CD4-positive, alpha-beta T cell treated with Interleukin-1 beta for 1 hour (primary cell): ENCODE results near the gene PLA2G2D.

Experiments
- DNase-seq, 2 donors: peaks; one replicate each; pipeline ENCODE4 v3.0.0-alpha.2; 2020 to 2022

PLA2G2D gene

DNA sequence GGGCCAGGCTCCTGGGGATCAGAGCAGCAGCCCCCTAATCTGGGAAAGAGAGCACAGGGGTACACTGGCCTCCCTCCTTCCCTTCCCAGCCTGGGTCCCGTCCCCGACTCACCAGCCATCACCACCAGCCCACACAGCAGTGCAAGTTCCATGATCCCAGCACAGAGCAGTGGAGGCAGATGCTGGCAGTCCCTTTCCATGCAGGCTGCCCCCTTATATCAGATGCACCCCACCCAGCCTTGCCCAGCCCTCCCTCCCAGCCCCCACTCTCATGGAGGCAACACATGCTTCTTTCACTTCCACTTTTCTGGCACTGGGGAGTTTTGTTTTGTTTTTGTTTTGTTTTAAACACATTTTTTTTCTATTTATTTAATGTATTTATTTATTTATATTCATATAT is at the start of gene PLA2G2D:
TSS of gene PLA2G2D (minus strand) at position 190 of the 400 bp plus-strand sequence. CDS start at position 152, 38 bp downstream.
- DNase-seq: no peak

DNA sequence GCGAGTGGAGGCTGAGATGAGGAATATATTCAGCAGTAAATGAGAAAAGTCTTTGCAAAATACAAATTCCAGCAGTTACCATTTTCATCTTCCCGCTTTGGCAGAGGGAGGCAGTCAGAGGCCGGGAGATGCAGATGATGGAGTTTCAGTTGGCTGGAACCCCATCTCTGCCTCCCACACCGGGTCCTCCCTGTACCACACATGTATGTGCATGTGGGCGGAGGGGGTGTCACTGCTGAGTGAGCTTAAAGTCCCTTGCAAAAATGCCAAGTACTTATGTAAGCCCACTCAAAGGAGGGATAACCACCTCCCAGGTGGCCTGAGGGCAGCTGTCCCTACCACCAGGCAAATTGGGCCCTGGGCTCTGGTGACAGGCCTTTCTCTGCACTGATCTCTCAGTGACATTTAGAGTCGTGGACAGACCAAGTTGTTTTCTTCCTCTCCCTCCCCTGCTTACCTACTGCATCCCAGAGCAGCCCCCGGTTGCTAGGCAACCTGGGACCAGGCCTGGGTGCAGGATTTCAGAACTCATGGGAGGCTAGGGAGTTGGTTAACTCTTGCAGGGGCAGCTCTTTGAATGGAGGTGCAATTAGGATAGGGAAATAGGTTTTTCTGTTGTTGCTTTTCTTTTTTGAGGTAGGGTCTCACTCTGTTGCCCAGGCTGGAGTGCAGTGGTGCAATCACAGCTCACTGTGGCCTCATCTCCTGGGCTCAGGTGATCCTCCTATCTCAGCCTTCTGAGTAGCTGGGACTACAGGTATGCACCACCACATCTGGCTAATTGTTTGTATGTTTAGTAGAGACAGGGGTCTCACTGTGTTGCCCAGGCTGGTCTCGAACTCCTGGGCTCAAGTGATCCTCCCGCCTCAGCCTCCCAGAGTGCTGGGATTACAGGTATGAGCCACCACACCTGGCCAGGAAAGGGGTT is 49.5 kb upstream of the PLA2G2D start:
- no peak for DNase-seq

GRCh38 chr1:20167126-20167525 is 47.8 kb upstream of the PLA2G2D start:
- no peak for DNase-seq

- DNase-seq: no peak
Observed at GRCh38 chr1:20166051-20166450, 46.7 kb upstream of the PLA2G2D start.

DNA sequence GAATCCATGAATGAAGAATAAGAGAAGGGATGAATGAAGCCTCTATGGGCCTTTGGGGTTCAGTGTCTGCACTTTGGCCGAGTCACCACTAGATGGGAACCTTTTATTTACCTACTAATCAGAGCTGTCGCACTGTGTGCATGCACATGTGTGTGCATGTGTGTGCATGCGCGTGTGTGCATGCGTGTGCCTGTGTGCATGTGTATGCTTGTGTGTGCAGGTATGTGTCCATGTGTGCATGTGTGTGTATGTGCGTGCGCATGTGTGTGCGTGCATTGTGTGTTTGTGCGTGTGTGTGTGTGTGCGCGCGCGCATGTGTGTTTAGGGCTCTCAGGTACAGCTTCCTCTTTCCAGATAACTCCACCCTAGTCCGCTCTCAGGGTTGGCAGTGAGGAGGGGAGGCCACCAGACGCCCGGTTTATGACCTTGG is 46.2 kb upstream of the PLA2G2D start:
- no peak for DNase-seq

DNA sequence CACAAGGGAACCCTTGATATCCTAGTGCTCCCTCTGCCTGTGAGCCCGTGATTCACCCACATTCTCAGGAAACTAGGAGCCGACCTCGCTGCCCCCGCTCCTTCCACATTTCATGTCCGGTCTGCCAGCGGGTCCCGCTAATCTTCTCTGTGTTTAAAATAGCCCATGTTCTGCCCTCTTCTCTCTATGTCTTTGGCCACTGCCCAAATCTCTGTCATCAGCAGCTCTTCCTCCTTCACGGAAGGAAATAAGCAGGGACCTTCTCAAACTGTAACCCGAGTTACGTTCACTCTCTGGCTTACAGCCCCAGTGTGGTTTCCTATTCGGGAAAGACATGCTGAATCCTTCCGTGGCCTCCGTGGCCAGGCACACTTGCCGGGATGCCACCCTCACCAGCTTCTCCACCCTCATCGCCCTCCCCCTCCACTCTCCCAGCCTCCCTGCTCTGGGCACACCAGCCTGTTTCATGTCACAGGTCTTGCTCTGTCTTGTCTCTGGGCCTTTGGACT is 45.4 kb upstream of the PLA2G2D start:
- DNase-seq: no peak

- no peak for DNase-seq
Observed at GRCh38 chr1:20160034-20160433, 40.7 kb upstream of the PLA2G2D start.

DNA sequence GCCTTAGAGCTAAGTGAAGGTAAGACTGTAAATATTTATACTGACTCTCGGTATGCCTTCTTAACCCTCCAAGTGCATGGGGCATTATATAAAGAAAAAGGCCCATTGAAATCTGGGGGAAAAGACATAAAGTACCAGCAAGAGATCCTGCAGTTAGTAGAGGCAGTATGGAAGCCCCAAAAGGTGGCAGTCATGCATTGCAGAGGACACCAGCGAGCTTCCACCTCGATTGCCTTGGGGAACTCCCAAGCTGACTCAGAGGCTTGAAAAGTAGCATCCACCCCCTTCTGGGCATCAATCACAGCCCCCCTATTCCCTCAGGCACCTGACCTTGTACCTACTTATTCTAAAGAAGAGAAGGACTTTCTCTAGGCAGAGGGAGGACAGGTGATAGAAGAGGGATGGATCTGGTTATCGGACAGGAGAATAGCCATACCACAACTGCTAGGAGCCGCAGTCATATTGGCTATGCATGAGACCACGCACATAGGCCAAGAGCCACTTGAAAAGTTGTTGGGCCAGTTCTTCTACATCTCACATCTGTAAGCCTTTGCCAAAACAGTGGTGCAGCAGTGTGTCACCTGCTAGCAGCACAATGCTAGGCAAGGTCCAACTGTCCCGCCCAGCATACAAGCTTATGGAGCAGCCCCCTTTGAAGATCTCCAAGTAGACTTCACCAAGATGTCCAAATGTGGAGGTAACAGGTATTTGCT is 39.2 kb upstream of the PLA2G2D start:
- no peak for DNase-seq

DNA sequence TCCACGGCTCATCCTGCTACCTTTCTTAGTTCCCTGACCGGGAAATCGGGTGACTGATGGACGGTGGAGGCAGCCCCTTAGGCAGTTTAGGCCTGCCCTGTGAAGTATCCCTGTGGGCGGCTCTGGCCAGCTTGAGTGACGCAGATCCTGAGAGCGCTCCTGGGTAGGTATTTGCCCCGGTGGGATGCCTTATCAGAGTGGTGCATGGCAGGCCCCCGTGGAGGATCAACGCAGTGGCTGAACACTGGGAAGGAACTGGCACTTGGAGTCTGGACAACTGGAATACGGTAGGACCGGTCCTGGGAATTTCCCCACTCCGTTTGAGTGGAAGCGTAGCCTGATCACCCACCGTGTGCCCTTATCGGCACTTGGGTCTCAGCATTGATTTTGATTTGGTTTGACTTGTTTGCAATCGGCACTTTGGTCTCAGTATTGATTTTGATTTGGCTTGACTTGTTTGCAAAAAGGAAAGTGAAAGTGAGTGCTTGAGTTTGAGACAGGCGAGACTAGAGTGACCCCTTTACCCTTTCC is 35.0 kb upstream of the PLA2G2D start:
- no peak for DNase-seq

DNA sequence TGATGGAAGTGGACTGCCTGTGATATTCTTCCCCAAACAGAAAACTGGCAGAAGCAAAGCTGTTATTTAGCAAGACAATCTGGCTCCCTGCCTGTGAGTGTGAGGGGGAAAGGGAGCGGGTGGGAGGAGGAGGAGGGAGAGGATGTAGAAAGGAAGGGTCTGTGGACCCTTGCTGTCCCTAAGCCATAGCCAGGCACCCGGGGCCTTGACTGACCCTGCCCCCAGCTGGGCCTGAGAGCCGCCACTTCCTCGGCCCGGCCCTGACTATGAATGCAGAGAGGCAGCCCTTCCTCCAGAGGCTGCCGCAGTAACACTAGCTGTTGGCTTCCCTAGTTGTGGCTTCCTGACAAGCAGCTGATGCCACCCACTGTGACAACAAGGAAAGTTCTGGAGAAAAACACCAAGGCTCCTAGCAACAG is 33.7 kb upstream of the PLA2G2D start:
- peak in 1 of 2 donors; percentile 34 for DNase-seq

GRCh38 chr1:20152599-20152930 is 33.2 kb upstream of the PLA2G2D start:
- no peak for DNase-seq

DNA sequence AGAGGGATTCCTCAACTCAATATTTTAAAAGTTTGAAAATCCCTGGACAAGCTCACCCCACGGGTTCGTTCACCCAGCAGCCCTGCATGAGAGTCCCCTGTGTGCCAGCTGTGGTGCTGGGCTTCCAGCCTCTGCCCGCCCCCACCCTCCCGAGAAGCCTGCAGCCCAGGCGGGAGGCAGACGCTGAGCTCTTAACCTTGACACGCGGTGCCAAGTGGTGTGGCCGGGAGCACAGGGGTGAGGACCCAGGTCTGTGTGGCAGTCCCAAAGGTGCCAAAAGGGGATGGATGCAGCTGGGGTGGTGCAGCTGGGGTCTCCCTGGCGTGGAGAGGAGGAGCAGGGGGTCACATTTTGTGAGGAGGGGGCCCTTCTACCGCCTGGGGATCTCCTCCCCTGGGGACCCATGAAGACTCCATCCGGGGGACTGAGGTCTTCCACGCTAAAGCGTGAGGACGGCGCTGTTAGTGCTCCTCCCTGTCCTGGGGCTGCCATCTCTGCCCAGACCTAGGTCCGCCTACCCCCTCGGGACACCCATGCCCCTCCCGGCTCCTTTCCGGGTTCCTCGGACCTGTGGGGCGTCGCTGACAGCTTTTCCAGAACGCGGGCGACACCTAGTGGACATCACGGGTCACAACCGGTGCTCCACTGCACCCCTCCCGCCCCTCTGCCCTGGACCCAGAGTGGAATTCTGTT is 32.7 kb upstream of the PLA2G2D start:
- peak; percentile 79 to 81 for DNase-seq

DNA sequence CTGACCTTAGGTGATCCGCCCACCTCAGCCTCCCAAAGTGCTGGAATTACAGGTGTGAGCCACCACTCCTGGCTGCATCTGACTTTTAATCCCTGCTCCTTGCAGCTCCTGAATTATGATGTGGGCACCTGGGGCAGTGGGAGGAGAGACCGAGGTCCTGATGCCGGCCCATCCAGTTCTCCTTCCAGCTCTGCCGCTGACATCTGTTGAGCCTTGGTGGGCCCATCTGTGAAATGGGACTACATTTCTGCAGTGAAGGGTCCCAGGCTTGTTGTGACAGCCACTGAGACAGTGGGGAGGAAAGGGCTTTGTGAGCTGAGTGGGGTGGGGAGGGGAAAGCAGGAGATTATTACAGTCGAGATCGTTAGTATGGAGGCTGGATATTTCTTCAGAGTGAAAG is 31.6 kb upstream of the PLA2G2D start:
- no peak for DNase-seq

GRCh38 chr1:20150326-20150705 is 31.0 kb upstream of the PLA2G2D start:
- no peak for DNase-seq

GRCh38 chr1:20149601-20150325 is 30.4 kb upstream of the PLA2G2D start:
- DNase-seq: no peak

DNA sequence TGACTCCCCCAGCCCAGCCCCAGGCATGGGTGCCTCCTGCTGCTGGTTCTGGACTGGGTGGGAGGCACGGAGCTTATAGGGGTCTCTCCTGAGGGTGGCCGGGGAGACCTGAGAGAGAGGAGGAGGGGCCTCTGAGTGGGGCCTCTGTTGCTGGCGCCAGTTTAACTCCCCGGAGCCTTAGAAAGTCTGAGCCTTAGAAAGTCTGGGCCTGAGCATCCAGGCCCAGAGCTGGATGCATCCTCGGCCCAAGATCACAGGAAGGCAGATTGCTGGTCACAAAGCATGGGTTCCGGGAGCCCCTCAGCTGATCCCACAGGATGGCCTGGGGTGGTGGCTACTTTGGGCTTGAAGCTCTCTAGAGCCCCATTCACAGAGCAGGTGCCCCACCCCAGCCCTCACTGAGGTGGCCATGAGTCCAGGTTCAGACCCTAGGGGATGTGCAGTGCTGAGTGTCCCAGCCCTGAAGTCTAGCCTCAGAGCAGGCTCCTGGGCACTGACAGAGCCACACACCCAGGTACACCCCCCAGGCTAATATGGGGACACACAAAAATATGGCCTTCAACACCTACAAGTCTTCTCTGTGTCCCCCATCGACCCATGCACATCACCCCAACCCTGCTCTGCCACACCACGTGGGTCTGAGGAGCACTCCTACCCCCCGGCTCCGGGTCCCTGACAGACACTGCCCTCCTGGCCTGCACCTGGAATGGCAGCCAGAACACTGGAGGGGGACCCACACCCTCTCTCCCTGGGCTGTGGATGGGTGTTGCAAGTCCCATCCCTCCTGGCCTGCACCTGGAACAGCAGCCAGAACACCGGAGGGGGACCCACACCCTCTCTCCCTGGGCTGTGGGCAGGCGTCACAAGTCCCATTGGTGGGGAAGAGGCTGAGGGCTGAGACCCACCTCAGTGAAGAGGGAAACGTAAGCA is 29.5 kb upstream of the PLA2G2D start:
- no peak for DNase-seq

- no peak for DNase-seq
Observed at GRCh38 chr1:20147846-20148570, 28.7 kb upstream of the PLA2G2D start.

DNA sequence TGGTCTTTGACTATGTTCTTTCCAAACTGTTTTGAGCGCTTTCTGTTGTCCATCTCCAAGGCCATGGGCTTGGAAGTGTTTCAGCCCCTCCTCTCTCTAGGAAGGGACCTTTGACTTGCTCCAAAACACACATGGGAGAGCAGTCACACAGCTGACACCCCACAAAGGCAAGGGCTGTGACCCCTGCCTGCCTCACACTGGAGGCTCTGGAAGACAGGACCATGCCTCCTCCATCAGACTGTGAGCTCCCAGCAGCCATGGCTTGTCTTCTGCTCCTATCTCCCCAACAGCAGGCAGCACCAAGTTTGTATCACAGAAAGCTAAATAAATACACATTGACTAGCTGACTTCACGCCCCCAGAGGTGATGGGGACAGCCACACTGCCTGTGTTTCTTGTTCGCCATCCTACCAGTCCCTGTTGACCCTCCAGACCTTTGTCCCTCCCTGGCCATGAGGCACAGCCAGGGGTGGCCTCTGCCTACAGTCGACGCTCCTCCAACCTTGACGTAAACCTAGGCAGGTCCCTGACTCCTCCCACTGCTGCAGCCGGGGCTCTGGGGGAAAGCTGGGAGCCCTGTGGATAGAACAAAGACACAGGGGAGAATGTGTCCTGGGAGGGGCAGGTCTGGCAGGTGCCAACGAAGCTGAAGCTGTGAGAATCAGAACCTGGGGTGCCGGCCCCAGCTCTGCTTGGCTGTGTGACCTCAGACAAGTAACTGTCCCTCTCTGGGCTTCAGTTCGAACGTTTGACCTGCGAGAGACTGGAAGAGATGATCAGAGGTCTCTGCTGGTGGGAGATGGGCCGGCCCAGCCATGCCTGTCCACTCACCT is 24.6 kb upstream of the PLA2G2D start:
- DNase-seq: no peak

GRCh38 chr1:20143318-20143717 is 24.0 kb upstream of the PLA2G2D start:
- DNase-seq: no peak
